Endothelial cell (in vitro differentiated cells): ENCODE measurements around the gene XKRX. TPM values are rescaled to one million over a fixed set of nuclear protein-coding genes. Genes with fewer than 3 reads are reported as not detected.

ENCODE experiments used
- DNase-seq: peaks from one replicate; pipeline ENCODE4 v3.0.0; 2021; ENCODE audit warnings: low spot score
- H3K27ac Mint-ChIP-seq: one replicate; pipeline ENCODE4 v1.8.0; 2021; ENCODE audit warnings: mixed read lengths, inconsistent platforms; ENCODE audit not compliant: unreplicated experiment
- H3K27me3 Mint-ChIP-seq: one replicate; pipeline ENCODE4 v1.8.0; 2021; ENCODE audit warnings: mild to moderate bottlenecking, moderate library complexity, mixed read lengths, inconsistent platforms; ENCODE audit not compliant: unreplicated experiment
- H3K36me3 Mint-ChIP-seq: one replicate; pipeline ENCODE4 v1.8.0; 2021; ENCODE audit warnings: mild to moderate bottlenecking, low read depth, mixed read lengths, inconsistent platforms; ENCODE audit not compliant: unreplicated experiment
- H3K4me1 Mint-ChIP-seq: one replicate; pipeline ENCODE4 v1.8.0; 2021; ENCODE audit warnings: mild to moderate bottlenecking, mixed read lengths, inconsistent platforms; ENCODE audit not compliant: unreplicated experiment
- H3K4me3 Mint-ChIP-seq: one replicate; pipeline ENCODE4 v1.8.0; 2021; ENCODE audit warnings: mild to moderate bottlenecking, mixed read lengths, inconsistent platforms; ENCODE audit not compliant: unreplicated experiment
- H3K9me3 Mint-ChIP-seq: one replicate; pipeline ENCODE4 v1.8.0; 2021; ENCODE audit warnings: mixed read lengths, inconsistent platforms; ENCODE audit not compliant: unreplicated experiment
- CTCF ChIP-seq: fragments of 200-600 bp; sonication (generic); IDR thresholded peaks from one replicate; pipeline ENCODE4 v1.5.0; 2021; ENCODE audit warnings: antibody characterized with exemption; ENCODE audit not compliant: unreplicated experiment
- total RNA-seq: library from RNA; stranded (reverse); fragmentation: NEBNext Ultra II Directional; extraction: Animal tissue kit (Norgen Biotek cat#: 25700); gene quantifications from one replicate; pipeline ENCODE4 v1.2.1, GENCODE V29; 2021; ENCODE audit not compliant: unreplicated experiment

The XKRX gene
- total RNA-seq, 1 donor from 2014 or later, result 0.18 TPM

DNA sequence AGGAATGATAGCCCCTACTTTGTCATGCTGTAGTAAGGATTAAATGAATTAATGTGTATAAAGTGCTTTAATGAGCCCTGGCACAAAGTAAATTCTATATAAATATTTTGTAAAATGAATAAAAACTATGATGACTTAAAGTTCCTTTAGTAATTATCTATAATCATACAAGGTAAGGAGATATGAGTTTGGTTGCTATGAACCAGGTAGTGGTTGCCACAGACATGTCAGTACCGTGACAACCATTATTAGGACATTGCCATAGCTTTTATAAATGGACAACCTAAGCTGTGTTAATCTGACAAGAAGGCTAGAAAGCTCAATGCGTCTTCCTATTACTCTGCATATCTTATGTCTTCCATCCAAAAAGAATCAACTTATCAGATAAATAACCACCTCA is 40.7 kb upstream of the XKRX start, which contains the start of gene ARL13A:
TSS of gene ARL13A (plus strand) at position 301 of the 400 bp plus-strand sequence. CDS start 3,982 bp downstream, outside the sequence.
- Mint-ChIP-seq H3K36me3 (no peaks in the 10 kb centered on the region), H3K4me1 (no peaks in the 10 kb centered on the region), H3K27me3 (no peaks in the 10 kb centered on the region), H3K4me3 (no peak within 1 kb of the TSS), H3K9me3 (no peaks in the 10 kb centered on the region), H3K27ac (no peak within 1 kb of the TSS)
- TF ChIP-seq CTCF, result no peak
- no peak for DNase-seq

DNA sequence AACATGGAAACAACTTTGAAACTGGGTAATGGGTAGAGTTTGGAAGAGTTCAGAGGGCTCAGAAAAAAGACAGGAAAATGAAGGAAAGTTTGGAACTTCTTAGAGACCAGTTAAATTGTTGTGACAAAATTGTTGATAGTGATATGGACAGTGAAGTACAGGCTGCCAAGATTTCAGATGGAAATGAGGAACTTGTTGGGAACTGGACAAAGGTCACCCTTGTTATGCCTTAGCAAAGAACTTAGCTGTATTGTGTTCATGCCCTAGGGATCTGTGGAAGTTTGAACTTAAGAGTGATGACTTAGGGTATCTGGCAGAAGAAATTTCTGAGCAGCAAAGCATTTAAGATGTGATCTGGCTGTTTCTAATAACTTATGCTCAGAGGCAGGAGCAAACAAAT is 35.6 kb upstream of the XKRX start:
- DNase-seq, result no peak
- Mint-ChIP-seq H3K27me3 (no peaks in the 10 kb centered on the region), H3K9me3 (no peaks in the 10 kb centered on the region), H3K4me3 (no peak overlapping the region), H3K27ac (no peak overlapping the region), H3K4me1 (no peaks in the 10 kb centered on the region), H3K36me3 (no peaks in the 10 kb centered on the region)
- TF ChIP-seq CTCF, result no peak

DNA sequence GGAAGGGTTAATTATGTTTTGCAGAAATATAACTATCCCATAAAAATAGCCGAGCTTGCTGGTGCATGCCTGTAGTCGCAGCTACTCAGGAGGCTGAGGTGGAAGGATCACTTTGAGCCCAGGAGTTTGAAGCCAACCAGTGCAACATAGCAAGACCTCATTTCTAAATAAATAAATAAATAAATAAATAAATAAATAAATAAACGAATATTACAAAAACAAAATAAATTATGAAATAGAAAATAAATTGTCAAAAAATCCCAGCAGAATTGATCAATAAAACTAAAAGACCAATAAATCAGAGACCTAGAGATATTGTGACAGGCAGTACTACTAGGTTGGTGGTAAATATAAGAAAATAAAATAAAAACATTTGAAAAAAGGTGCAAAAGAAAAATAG is 34.1 kb upstream of the XKRX start:
- H3K4me3 Mint-ChIP-seq, result no peak overlapping the region
- no peaks in the 10 kb centered on the region for H3K4me1 Mint-ChIP-seq
- no peak overlapping the region for H3K27ac Mint-ChIP-seq
- H3K9me3 Mint-ChIP-seq, result no peaks in the 10 kb centered on the region
- H3K36me3 Mint-ChIP-seq, result no peaks in the 10 kb centered on the region
- no peaks in the 10 kb centered on the region for H3K27me3 Mint-ChIP-seq
- no peak for DNase-seq
- no peak for TF ChIP-seq CTCF

DNA sequence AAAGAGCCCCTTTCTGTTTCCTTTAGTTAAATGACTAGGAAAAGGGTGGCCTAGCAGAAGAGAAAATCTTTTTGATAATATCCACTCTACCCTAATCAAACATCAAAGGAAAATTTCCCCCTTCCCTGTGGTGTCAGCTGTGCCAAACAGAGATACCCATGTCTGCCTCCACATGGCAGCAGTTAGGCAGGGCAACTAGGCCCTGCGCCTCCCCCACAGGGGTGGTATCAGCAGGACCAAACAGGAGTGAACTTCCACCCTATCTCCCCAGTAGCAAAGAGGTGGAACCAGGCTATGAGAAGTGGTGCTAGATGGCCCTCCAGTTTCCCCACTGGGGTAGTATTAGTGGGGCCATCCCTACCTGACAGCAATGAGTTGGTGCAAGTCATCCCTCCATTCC is 19.8 kb upstream of the XKRX start:
- Mint-ChIP-seq H3K4me1 (peaks cover 21% of the 10 kb centered on the region), H3K27me3 (no peaks in the 10 kb centered on the region), H3K36me3 (no peaks in the 10 kb centered on the region), H3K9me3 (no peaks in the 10 kb centered on the region), H3K27ac (no peak overlapping the region), H3K4me3 (no peak overlapping the region)
- no peak for TF ChIP-seq CTCF
- no peak for DNase-seq

- no peak overlapping the region for H3K27ac Mint-ChIP-seq
- TF ChIP-seq CTCF, result no peak
These were observed 17.7 kb upstream of the XKRX start for GRCh38 chrX:100946299-100946927.

More at GRCh38 chrX:100946299-100946927, 17.7 kb upstream of the XKRX start:
- Mint-ChIP-seq H3K4me3 (no peak overlapping the region), H3K27me3 (no peaks in the 10 kb centered on the region), H3K4me1 (peaks cover 19% of the 10 kb centered on the region), H3K36me3 (no peaks in the 10 kb centered on the region), H3K9me3 (no peaks in the 10 kb centered on the region)
- DNase-seq, result no peak
